Caco-2 (cell line): ENCODE results near the gene TRIM54. TPM values are rescaled to one million over a fixed set of nuclear protein-coding genes. Genes with fewer than 3 reads are reported as not detected.

Experiments
- BruUV-seq: library from RNA; stranded (reverse); fragments of 400-500 nt; replicated peaks from 2 replicates; lab custom pipeline; 2021; lab: Mats Ljungman, UMichigan
- CTCF ChIA-PET: fragments of 300-600 bp; sonication (Branson Sonifier 250); formaldehyde crosslinking; loops from one replicate; lab custom pipeline; 2022; ENCODE audit warnings: antibody characterized with exemption; lab: Charles Lee
- POLR2A ChIA-PET: fragments of 300-600 bp; sonication (Branson Sonifier 250); formaldehyde crosslinking; loops from one replicate; lab custom pipeline; 2022; ENCODE audit warnings: antibody characterized with exemption; lab: Charles Lee
- DNase-seq, 2 experiments: peaks; one replicate each; pipeline versions ENCODE4 v3.0.0 to v3.0.0-alpha.2; 2020 to 2022
- H3K27me3 ChIP-seq: replicated peaks from 2 replicates; pipeline ENCODE4 v1.6.0; 2011; ENCODE audit warnings: low read length; ENCODE audit not compliant: control insufficient read depth, insufficient read depth
- H3K36me3 ChIP-seq: 2 replicates; pipeline ENCODE4 v1.5.1; 2011; ENCODE audit warnings: low read length; ENCODE audit not compliant: control insufficient read depth, insufficient read depth
- H3K4me1 ChIP-seq: fragments of 250-450 bp; sonication (Bioruptor Pico); 2 replicates; pipeline ENCODE4 v1.5.1; 2020; ENCODE audit warnings: mild to moderate bottlenecking
- H3K4me3 ChIP-seq: 2 replicates; pipeline ENCODE4 v1.5.1; 2011; ENCODE audit warnings: low read depth, mild to moderate bottlenecking, control low read depth, low read length
- H3K9me3 ChIP-seq: fragments of 250-450 bp; sonication (Bioruptor Pico); 2 replicates; pipeline ENCODE4 v1.5.1; 2020; ENCODE audit warnings: mild to moderate bottlenecking, moderate library complexity
- H3K27ac Mint-ChIP-seq: one replicate; pipeline ENCODE4 v1.8.0; 2022; ENCODE audit warnings: mixed read lengths; ENCODE audit not compliant: unreplicated experiment
- H3K27me3 Mint-ChIP-seq: one replicate; pipeline ENCODE4 v1.8.0; 2022; ENCODE audit warnings: mixed read lengths; ENCODE audit not compliant: insufficient read depth, unreplicated experiment
- H3K36me3 Mint-ChIP-seq: one replicate; pipeline ENCODE4 v1.8.0; 2022; ENCODE audit warnings: mild to moderate bottlenecking, mixed read lengths; ENCODE audit not compliant: insufficient read depth, unreplicated experiment
- H3K4me1 Mint-ChIP-seq: one replicate; pipeline ENCODE4 v1.8.0; 2022; ENCODE audit warnings: low read depth, mixed read lengths; ENCODE audit not compliant: unreplicated experiment
- H3K4me3 Mint-ChIP-seq: one replicate; pipeline ENCODE4 v1.8.0; 2022; ENCODE audit warnings: mild to moderate bottlenecking, moderate library complexity, mixed read lengths; ENCODE audit not compliant: unreplicated experiment
- H3K9me3 Mint-ChIP-seq: one replicate; pipeline ENCODE4 v1.8.0; 2022; ENCODE audit warnings: mixed read lengths; ENCODE audit not compliant: unreplicated experiment
- intact Hi-C: fragments of 100-400 bp; cut with micrococcal nuclease; formaldehyde crosslinking; loops from one replicate; pipeline ENCODE4 v1.10.0; 2022; ENCODE audit not compliant: unreplicated experiment
- total RNA-seq: library from RNA; stranded (reverse); gene quantifications from 2 replicates; pipeline ENCODE4 v1.2.3, GENCODE V29; 2022
- TF ChIP-seq, protein P1 (sequence below), 2 experiments: fragments of 200-600 bp in 1 of 2; IDR thresholded peaks; 1 replicate in 1 of 2; 2 replicates in 1 of 2; pipeline versions ENCODE4 v1.5.1 to v1.8.0; 2011 to 2022; ENCODE audit warnings: antibody characterized with exemption in 1 of 2, control low read depth in 1 of 2, inconsistent platforms in 1 of 2, low read depth in 1 of 2, low read length in 1 of 2, mild to moderate bottlenecking in 1 of 2, moderate library complexity in 1 of 2; ENCODE audit not compliant: insufficient read depth in 1 of 2, severe bottlenecking in 1 of 2, unreplicated experiment in 1 of 2

TRIM54 gene
- total RNA-seq, 1 experiment from 2014 or later = 0.25 TPM

DNA sequence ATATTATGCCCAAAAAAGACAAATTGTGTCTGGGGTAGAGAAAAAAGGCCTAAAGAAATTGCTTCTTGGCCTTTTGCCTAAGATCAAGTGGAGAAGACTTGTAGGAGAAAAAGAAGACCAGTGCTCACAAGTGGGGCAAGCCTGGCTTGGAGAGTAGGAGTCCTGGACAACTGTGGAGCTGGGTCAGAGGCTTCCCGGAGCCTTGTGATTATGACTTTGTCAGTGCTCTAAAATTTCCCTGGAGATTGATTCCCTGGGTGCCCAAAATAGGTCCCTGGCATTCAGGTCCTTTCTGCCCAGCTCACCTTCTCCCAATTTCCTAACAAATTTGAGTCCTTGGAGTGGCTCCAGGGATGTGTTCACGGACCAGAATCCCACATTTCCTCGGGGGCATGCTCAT is 787 bp upstream of the TRIM54 start:
- Histone ChIP-seq H3K27me3 (no peaks in the 10 kb centered on the region), H3K9me3 (no peaks in the 10 kb centered on the region), H3K4me3 (no peak overlapping the region), H3K4me1 (peaks cover 7% of the 10 kb centered on the region), H3K36me3 (no peaks in the 10 kb centered on the region)
- ChIA-PET CTCF (interaction anchor here (1.6 kb wide), 2 partner anchors 9 to 22 kb away, joined by 7 to 9 read pairs; no protein-coding TSS in a partner anchor), POLR2A (no interaction called here)
- intact Hi-C loops = loop anchor here (10.0 kb wide), 1 partner anchor 187 kb away; no protein-coding TSS in a partner anchor
- Mint-ChIP-seq H3K27ac (no peak overlapping the region), H3K27me3 (no peaks in the 10 kb centered on the region), H3K36me3 (no peaks in the 10 kb centered on the region), H3K4me1 (peaks cover 21% of the 10 kb centered on the region), H3K9me3 (no peaks in the 10 kb centered on the region), H3K4me3 (no peak overlapping the region)
- BruUV-seq = no TSS peak
- no peak for DNase-seq
- TF ChIP-seq, protein P1, sequence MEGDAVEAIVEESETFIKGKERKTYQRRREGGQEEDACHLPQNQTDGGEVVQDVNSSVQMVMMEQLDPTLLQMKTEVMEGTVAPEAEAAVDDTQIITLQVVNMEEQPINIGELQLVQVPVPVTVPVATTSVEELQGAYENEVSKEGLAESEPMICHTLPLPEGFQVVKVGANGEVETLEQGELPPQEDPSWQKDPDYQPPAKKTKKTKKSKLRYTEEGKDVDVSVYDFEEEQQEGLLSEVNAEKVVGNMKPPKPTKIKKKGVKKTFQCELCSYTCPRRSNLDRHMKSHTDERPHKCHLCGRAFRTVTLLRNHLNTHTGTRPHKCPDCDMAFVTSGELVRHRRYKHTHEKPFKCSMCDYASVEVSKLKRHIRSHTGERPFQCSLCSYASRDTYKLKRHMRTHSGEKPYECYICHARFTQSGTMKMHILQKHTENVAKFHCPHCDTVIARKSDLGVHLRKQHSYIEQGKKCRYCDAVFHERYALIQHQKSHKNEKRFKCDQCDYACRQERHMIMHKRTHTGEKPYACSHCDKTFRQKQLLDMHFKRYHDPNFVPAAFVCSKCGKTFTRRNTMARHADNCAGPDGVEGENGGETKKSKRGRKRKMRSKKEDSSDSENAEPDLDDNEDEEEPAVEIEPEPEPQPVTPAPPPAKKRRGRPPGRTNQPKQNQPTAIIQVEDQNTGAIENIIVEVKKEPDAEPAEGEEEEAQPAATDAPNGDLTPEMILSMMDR (IDR thresholded peaks at IDR 0.05; ENCODE audit: insufficient read depth in 1 of 2, low read depth in 1 of 2, low read length in 1 of 2, severe bottlenecking in 1 of 2, unreplicated experiment in 1 of 2) = no peak

DNA sequence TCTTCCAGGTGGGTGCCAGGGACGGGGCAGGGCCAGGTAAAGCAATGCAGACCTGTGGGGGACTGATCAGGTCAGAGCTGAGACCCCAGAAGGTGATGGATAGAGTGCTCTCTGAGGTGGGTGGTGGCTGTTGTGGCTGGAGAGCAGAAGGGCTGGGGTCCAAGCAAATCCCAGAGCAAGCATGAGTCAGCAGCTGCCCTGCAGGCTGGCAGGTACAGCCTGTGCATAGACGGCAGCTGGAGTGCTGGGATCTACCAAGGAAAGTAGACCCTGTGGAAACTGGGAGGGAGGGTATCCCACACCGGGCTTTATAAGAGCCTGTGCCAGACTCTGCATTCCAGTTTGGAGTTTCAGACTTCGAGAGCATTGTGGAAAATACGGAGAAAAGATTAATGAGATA is 663 bp downstream of the TRIM54 start:
- intact Hi-C loops = loop anchor here (10.0 kb wide), 1 partner anchor 188 kb away; no protein-coding TSS in a partner anchor
- POLR2A ChIA-PET = interaction anchor here (0.7 kb wide), 1 partner anchor 13 kb away, joined by 6 read pairs; no protein-coding TSS in a partner anchor
- no peaks in the 10 kb centered on the region for H3K27me3 Mint-ChIP-seq

DNA sequence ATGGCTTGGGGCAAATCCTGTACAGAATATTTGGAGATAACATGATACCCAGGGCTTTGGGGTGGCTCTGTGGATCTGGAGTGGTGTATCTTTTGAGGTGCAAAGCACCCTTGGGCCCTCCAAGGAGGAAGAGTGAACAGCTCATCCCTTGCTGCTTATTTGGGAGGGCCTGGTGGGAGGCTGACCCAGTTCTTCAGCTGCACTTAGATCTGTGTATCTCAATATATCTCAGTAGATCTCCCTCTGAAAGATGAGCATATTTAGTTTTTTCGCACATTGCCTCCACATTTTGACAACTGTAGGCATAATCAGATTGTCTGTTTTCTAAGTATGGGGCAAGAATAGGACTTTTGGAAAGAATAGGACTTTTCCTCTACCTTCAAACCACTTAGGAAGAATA is 2.8 kb downstream of the TRIM54 start:
- Mint-ChIP-seq H3K27me3 (no peaks in the 10 kb centered on the region), H3K36me3 (no peaks in the 10 kb centered on the region), H3K27ac (no peak overlapping the region), H3K4me1 (peaks cover 26% of the 10 kb centered on the region), H3K4me3 (no peak overlapping the region), H3K9me3 (no peaks in the 10 kb centered on the region)
- DNase-seq = no peak
- no peaks in the 10 kb centered on the region for H3K9me3 ChIP-seq
- H3K4me3 ChIP-seq = no peak overlapping the region
- H3K36me3 ChIP-seq = no peaks in the 10 kb centered on the region
- peaks cover 7% of the 10 kb centered on the region for H3K4me1 ChIP-seq
- ChIA-PET CTCF (no interaction called here), POLR2A (no interaction called here)
- H3K27me3 ChIP-seq = no peaks in the 10 kb centered on the region
- intact Hi-C loops = loop anchor here (10.0 kb wide), 1 partner anchor 190 kb away; no protein-coding TSS in a partner anchor
- TF ChIP-seq, protein P1 (IDR thresholded peaks at IDR 0.05; ENCODE audit: insufficient read depth in 1 of 2, low read depth in 1 of 2, low read length in 1 of 2, severe bottlenecking in 1 of 2, unreplicated experiment in 1 of 2) = no peak
- no TSS peak for BruUV-seq

More for the DNA sequence above, 663 bp downstream of the TRIM54 start:
- Mint-ChIP-seq H3K27ac (peak overlapping the region; percentile 5), H3K36me3 (no peaks in the 10 kb centered on the region), H3K4me1 (peaks cover 16% of the 10 kb centered on the region), H3K9me3 (no peaks in the 10 kb centered on the region), H3K4me3 (no peak overlapping the region)
- no peak overlapping the region for H3K4me3 ChIP-seq
- H3K9me3 ChIP-seq = no peaks in the 10 kb centered on the region
- no peak for DNase-seq
- TF ChIP-seq, protein P1 (IDR thresholded peaks at IDR 0.05; ENCODE audit: insufficient read depth in 1 of 2, low read depth in 1 of 2, low read length in 1 of 2, severe bottlenecking in 1 of 2, unreplicated experiment in 1 of 2) = no peak
- H3K4me1 ChIP-seq = peaks cover 7% of the 10 kb centered on the region
- H3K27me3 ChIP-seq = no peaks in the 10 kb centered on the region
- no TSS peak for BruUV-seq
- no peaks in the 10 kb centered on the region for H3K36me3 ChIP-seq
- CTCF ChIA-PET = interaction anchor here (0.6 to 2.0 kb wide), 5 partner anchors 10 to 850 kb away, joined by 3 to 14 read pairs (median 7); no protein-coding TSS in a partner anchor
